AG04449 (cell line): ENCODE measurements around the gene MTAP.

Source experiments
- CTCF ChIA-PET: fragments of 350-600 bp; formaldehyde crosslinking; extraction: SDS; loops from one replicate; lab custom pipeline; 2021; ENCODE audit warnings: antibody characterized with exemption; lab: Yijun Ruan, JAX
- POLR2A ChIA-PET: fragments of 400-600, 350-600 bp; formaldehyde crosslinking; extraction: SDS; loops from one replicate; lab custom pipeline; 2020; ENCODE audit warnings: antibody characterized with exemption, inconsistent platforms; lab: Yijun Ruan, JAX
- DNase-seq: peaks from one replicate; pipeline ENCODE4 v3.0.0-alpha.2; 2010; ENCODE audit warnings: low read depth, low spot score
- H3K4me3 ChIP-seq: 2 replicates; pipeline ENCODE4 v1.5.1; 2011; ENCODE audit warnings: low read depth, mild to moderate bottlenecking, control low read depth, low read length
- CTCF ChIP-seq: IDR thresholded peaks from one replicate; pipeline ENCODE4 v1.5.1; 2011; ENCODE audit warnings: mild to moderate bottlenecking, moderate library complexity, low read length, control low read depth, inconsistent platforms; ENCODE audit not compliant: insufficient read depth; ENCODE audit errors: missing control alignments

MTAP gene

GRCh38 chr9:21830589-21830988, 28.2 kb downstream of the MTAP start:
- no peak for DNase-seq
- no peak for TF ChIP-seq CTCF
- ChIA-PET CTCF (interaction anchor here (0.6 to 1.2 kb wide), 3 partner anchors 17 to 246 kb away, joined by 3 read pairs; no protein-coding TSS in a partner anchor), POLR2A (no interaction called here)
- H3K4me3 ChIP-seq = no peak overlapping the region

- TF ChIP-seq CTCF = no peak
- ChIA-PET CTCF (interaction anchor here (0.7 to 2.3 kb wide), 7 partner anchors 20 to 412 kb away, joined by 3 to 6 read pairs (median 3); no protein-coding TSS in a partner anchor), POLR2A (no interaction called here)
- peak; percentile 79 for DNase-seq
- H3K4me3 ChIP-seq = no peak overlapping the region
These were observed 29.5 kb downstream of the MTAP start for GRCh38 chr9:21831841-21832509.

- TF ChIP-seq CTCF = no peak
- DNase-seq = no peak
- H3K4me3 ChIP-seq = no peak overlapping the region
- POLR2A ChIA-PET = no interaction called here
- CTCF ChIA-PET = interaction anchor here (0.9 to 2.3 kb wide), 5 partner anchors 21 to 410 kb away, joined by 3 to 6 read pairs (median 3); partner anchors contain the start of gene CDKN2B
These were observed 30.8 kb downstream of the MTAP start for GRCh38 chr9:21833090-21833801.

GRCh38 chr9:21835121-21835520, 32.7 kb downstream of the MTAP start:
- no peak for TF ChIP-seq CTCF
- POLR2A ChIA-PET = interaction anchor here (1.8 kb wide), 1 partner anchor 174 kb away, joined by 9 read pairs; the partner anchor contains the start of gene CDKN2B
- no peak for DNase-seq
- H3K4me3 ChIP-seq = no peak overlapping the region
- CTCF ChIA-PET = interaction anchor here (0.8 to 3.0 kb wide), 7 partner anchors 21 to 409 kb away, joined by 3 to 17 read pairs (median 6); partner anchors contain the start of gene CDKN2B

GRCh38 chr9:21836437-21837161, 34.2 kb downstream of the MTAP start:
- TF ChIP-seq CTCF = no peak
- POLR2A ChIA-PET = interaction anchor here (0.6 to 1.8 kb wide), 5 partner anchors 11 to 172 kb away, joined by 3 to 9 read pairs (median 3); partner anchors contain the start of gene CDKN2B
- DNase-seq = peak; percentile 97
- CTCF ChIA-PET = interaction anchor here (0.8 to 3.0 kb wide), 10 partner anchors 20 to 407 kb away, joined by 3 to 17 read pairs (median 4); partner anchors contain the start of gene CDKN2B
- H3K4me3 ChIP-seq = no peak overlapping the region
